PC-9 (cell line): Measurements from ENCODE around the gene LRRC4C. TPM values are rescaled to one million over a fixed set of nuclear protein-coding genes. Genes with fewer than 3 reads are reported as not detected.
A peak's percentile ranks its signal among the peaks of the same experiment; 100 is the strongest.

Experiments
- BruUV-seq: library from RNA; stranded (reverse); fragments of 400-500 nt; replicated peaks from 2 replicates; lab custom pipeline; 2021; lab: Mats Ljungman, UMichigan
- CTCF ChIA-PET: fragments of 300-600 bp; sonication (Branson Sonifier 250); formaldehyde crosslinking; loops from one replicate; lab custom pipeline; 2022; ENCODE audit warnings: antibody characterized with exemption; lab: Charles Lee
- POLR2A ChIA-PET: fragments of 300-600 bp; sonication (Branson Sonifier 250); formaldehyde crosslinking; loops from one replicate; lab custom pipeline; 2022; ENCODE audit warnings: antibody characterized with exemption; ENCODE audit not compliant: unreplicated experiment; lab: Charles Lee
- DNase-seq, 2 experiments: peaks; one replicate each; pipeline versions ENCODE4 v3.0.0 to v3.0.0-alpha.2; 2015 to 2022; ENCODE audit warnings: mixed read lengths in 1 of 2
- H2AFZ ChIP-seq: fragments of 200-600 bp; sonication (generic); 2 replicates; pipeline ENCODE4 v1.8.1; 2017; ENCODE audit warnings: antibody characterized with exemption
- H3F3A ChIP-seq: fragments of 200-600 bp; sonication (generic); 2 replicates; pipeline ENCODE4 v1.8.1; 2017; ENCODE audit warnings: antibody characterized with exemption, mild to moderate bottlenecking, low read depth; ENCODE audit not compliant: insufficient read depth
- H3K27ac ChIP-seq: fragments of 200-600 bp; sonication (generic); 2 replicates; pipeline ENCODE4 v1.6.1; 2016; ENCODE audit warnings: mixed run types
- H3K27me3 ChIP-seq: fragments of 200-600 bp; sonication (generic); 2 replicates; pipeline ENCODE4 v1.6.1; 2016; ENCODE audit warnings: low read depth, mixed run types; ENCODE audit not compliant: insufficient read depth
- H3K36me3 ChIP-seq: fragments of 200-600 bp; sonication (generic); 2 replicates; pipeline ENCODE4 v1.6.1; 2016; ENCODE audit warnings: low read depth, mixed run types
- H3K4me1 ChIP-seq: fragments of 200-600 bp; sonication (generic); replicated peaks from 2 replicates; pipeline ENCODE4 v1.6.1; 2016; ENCODE audit warnings: mixed run types; ENCODE audit not compliant: insufficient read depth
- H3K4me2 ChIP-seq: fragments of 200-600 bp; sonication (generic); 2 replicates; pipeline ENCODE4 v1.6.1; 2017; ENCODE audit warnings: mixed run types
- H3K4me3 ChIP-seq: fragments of 200-600 bp; sonication (generic); 2 replicates; pipeline ENCODE4 v1.6.1; 2016; ENCODE audit warnings: mixed run types
- H3K79me2 ChIP-seq: fragments of 200-600 bp; sonication (generic); 2 replicates; pipeline ENCODE4 v1.6.1; 2017; ENCODE audit warnings: low read depth, mixed run types
- H3K9me2 ChIP-seq: fragments of 200-600 bp; sonication (generic); 2 replicates; pipeline ENCODE4 v1.8.1; 2017; ENCODE audit warnings: mild to moderate bottlenecking; ENCODE audit not compliant: insufficient read depth
- H3K9me3 ChIP-seq: fragments of 200-600 bp; sonication (generic); 2 replicates; pipeline ENCODE4 v1.8.1; 2016; ENCODE audit warnings: low read depth; ENCODE audit not compliant: insufficient read depth
- H4K20me1 ChIP-seq: fragments of 200-600 bp; sonication (generic); 2 replicates; pipeline ENCODE4 v1.8.1; 2017; ENCODE audit not compliant: insufficient read depth
- CTCF ChIP-seq: fragments of 200-600 bp; sonication (generic); conservative IDR thresholded peaks from 2 replicates; pipeline ENCODE4 v1.6.1; 2017; ENCODE audit warnings: mixed run types, antibody characterized with exemption, mild to moderate bottlenecking, moderate library complexity
- EZH2 ChIP-seq: fragments of 200-600 bp; sonication (generic); IDR thresholded peaks from 2 replicates; pipeline ENCODE4 v1.8.0; 2017; ENCODE audit warnings: antibody characterized with exemption, low read depth
- intact Hi-C: fragments of 100-400 bp; cut with micrococcal nuclease; formaldehyde crosslinking; loops from one replicate; pipeline ENCODE4 v1.10.0; 2022; ENCODE audit not compliant: unreplicated experiment
- total RNA-seq: library from RNA; stranded (reverse); gene quantifications from 2 replicates; pipeline ENCODE4 v1.2.3, GENCODE V29; 2021

LRRC4C gene
- total RNA-seq, 1 experiment from 2014 or later: not detected

- no peak for DNase-seq
- no peaks in the 10 kb centered on the region for H3K9me3 ChIP-seq
- no TSS peak for BruUV-seq
These were observed 253.1 kb downstream of the LRRC4C start for GRCh38 chr11:41206388-41206787.

GRCh38 chr11:41201156-41201555 is 258.3 kb downstream of the LRRC4C start:
- H3K36me3 ChIP-seq: no peaks in the 10 kb centered on the region
- H4K20me1 ChIP-seq: no peaks in the 10 kb centered on the region
- H3K4me3 ChIP-seq: no peak overlapping the region
- no peaks in the 10 kb centered on the region for H3K9me3 ChIP-seq
- no peak overlapping the region for H2AFZ ChIP-seq
- no TSS peak for BruUV-seq
- TF ChIP-seq CTCF (peak; percentile 63), EZH2 (no peak)
- no peaks in the 10 kb centered on the region for H3K9me2 ChIP-seq
- intact Hi-C loops: loop anchor here (5.0 kb wide), 1 partner anchor 894 kb away; no protein-coding TSS in a partner anchor
- no peaks in the 10 kb centered on the region for H3F3A ChIP-seq
- H3K79me2 ChIP-seq: no peaks in the 10 kb centered on the region
- H3K27ac ChIP-seq: no peak overlapping the region
- POLR2A ChIA-PET: no interaction called here
- H3K27me3 ChIP-seq: peaks cover 9% of the 10 kb centered on the region
- CTCF ChIA-PET: no interaction called here
- DNase-seq: peak; percentile 2 to 35
- no peaks in the 10 kb centered on the region for H3K4me1 ChIP-seq
- H3K4me2 ChIP-seq: no peak overlapping the region

More at GRCh38 chr11:41206388-41206787, 253.1 kb downstream of the LRRC4C start:
- no peak overlapping the region for H3K4me3 ChIP-seq
- no peaks in the 10 kb centered on the region for H3K9me2 ChIP-seq
- no peak overlapping the region for H2AFZ ChIP-seq
- intact Hi-C loops: no loop called here
- H4K20me1 ChIP-seq: no peaks in the 10 kb centered on the region
- no peak overlapping the region for H3K4me2 ChIP-seq
- no peaks in the 10 kb centered on the region for H3F3A ChIP-seq
- CTCF ChIA-PET: no interaction called here
- POLR2A ChIA-PET: no interaction called here
- no peaks in the 10 kb centered on the region for H3K4me1 ChIP-seq
- H3K27ac ChIP-seq: no peak overlapping the region
- no peaks in the 10 kb centered on the region for H3K79me2 ChIP-seq
- peaks cover 9% of the 10 kb centered on the region for H3K27me3 ChIP-seq
- no peak for TF ChIP-seq CTCF
- TF ChIP-seq EZH2: no peak
- no peaks in the 10 kb centered on the region for H3K36me3 ChIP-seq

- no peak overlapping the region for H3K4me3 ChIP-seq
- no peak overlapping the region for H3K4me2 ChIP-seq
- H3K27me3 ChIP-seq: no peaks in the 10 kb centered on the region
- no peak overlapping the region for H2AFZ ChIP-seq
- H3K27ac ChIP-seq: no peak overlapping the region
- H3K9me3 ChIP-seq: no peaks in the 10 kb centered on the region
- BruUV-seq: no TSS peak
- no peak for DNase-seq
- TF ChIP-seq CTCF (no peak), EZH2 (no peak)
- H3K9me2 ChIP-seq: no peaks in the 10 kb centered on the region
- H3F3A ChIP-seq: no peaks in the 10 kb centered on the region
- no peaks in the 10 kb centered on the region for H3K79me2 ChIP-seq
- ChIA-PET CTCF (no interaction called here), POLR2A (no interaction called here)
- no peaks in the 10 kb centered on the region for H4K20me1 ChIP-seq
- no peaks in the 10 kb centered on the region for H3K36me3 ChIP-seq
- H3K4me1 ChIP-seq: no peaks in the 10 kb centered on the region
- intact Hi-C loops: no loop called here
These were observed 268.9 kb downstream of the LRRC4C start for GRCh38 chr11:41190437-41191082.
